K562 (cell line): ENCODE data around the gene ANXA3. TPM values are rescaled to one million over a fixed set of nuclear protein-coding genes. Genes with fewer than 3 reads are reported as not detected.

ENCODE experiments used
- CCAR2 ChIP-seq: fragments of 200-400 bp; formaldehyde crosslinking; IDR thresholded peaks from 2 replicates; pipeline ENCODE4 v1.6.1; 2017; ENCODE audit warnings: mild to moderate bottlenecking, low read depth, low read length
- EP400 ChIP-seq: fragments of 450-650 bp; IDR thresholded peaks from 2 replicates; pipeline ENCODE4 v1.6.1; 2017; ENCODE audit warnings: antibody characterized with exemption, mild to moderate bottlenecking, moderate library complexity
- GABPB1 ChIP-seq: sonication (generic); formaldehyde crosslinking; IDR thresholded peaks from 2 replicates; pipeline ENCODE4 v1.8.0; 2022; ENCODE audit warnings: mild to moderate bottlenecking, missing genetic modification reagents
- MBD1 ChIP-seq: fragments of 250-450 bp; sonication (Bioruptor Pico); IDR thresholded peaks from 2 replicates; pipeline ENCODE4 v1.8.0; 2022; ENCODE audit warnings: inconsistent platforms
- RBM25 ChIP-seq: fragments of 200-400 bp; formaldehyde crosslinking; IDR thresholded peaks from 2 replicates; pipeline ENCODE4 v1.6.1; 2018; ENCODE audit warnings: low read length, low read depth, moderate library complexity; ENCODE audit not compliant: severe bottlenecking
- SMAD1 ChIP-seq: fragments of 150-350 bp; IDR thresholded peaks from 2 replicates; pipeline ENCODE4 v1.6.1; 2014; ENCODE audit warnings: low read length, low read depth; ENCODE audit not compliant: partially characterized antibody
- TRIM24 ChIP-seq, 2 experiments: fragments of 450-650 bp; IDR thresholded peaks; 2 replicates each; pipeline ENCODE4 v1.6.1; 2016
- UBTF ChIP-seq, 2 experiments: IDR thresholded peaks; 2 replicates each; pipeline ENCODE4 v1.6.1; 2012; ENCODE audit warnings: improper control_type of control experiment in 2 of 2, low read depth in 2 of 2, low read length in 2 of 2, borderline replicate concordance in 1 of 2
- ZNF655 ChIP-seq: fragments of 250-450 bp; sonication (Bioruptor Pico); IDR thresholded peaks from 2 replicates; pipeline ENCODE4 v1.5.0; 2021
- polyA plus RNA-seq, 8 experiments: library from polyadenylated mRNA; depleted of rRNA in 4 of 8; stranded (reverse) in 5 of 8; unstranded in 3 of 8; fragments of >200 nt; fragmentation: Nextera tagmentation in 2 of 8; fragmentation: Illumina TruSeq in 1 of 8; extraction: Ambion mirVana in 2 of 8; extraction: Trizol in 1 of 8; gene quantifications; 2 replicates each; pipeline versions ENCODE4 v1.2.1 to v1.2.3, GENCODE V29; 2011 to 2014; ENCODE audit warnings: inconsistent platforms in 1 of 8, missing spikeins in 1 of 8
- total RNA-seq, 7 experiments: library from RNA; depleted of rRNA in 6 of 7; stranded (reverse); fragments of >200 nt in 6 of 7; fragmentation: Illumina TruSeq in 2 of 7; extraction: Trizol in 2 of 7; gene quantifications; 2 replicates each; pipeline versions ENCODE4 v1.2.1 to v1.2.3, GENCODE V29; 2011 to 2021; ENCODE audit warnings: low replicate concordance in 1 of 7
- TF ChIP-seq, protein P1 (sequence below), 2 experiments: fragments of 150-350 bp in 1 of 2; IDR thresholded peaks; 2 replicates each; pipeline ENCODE4 v1.6.1; 2012 to 2016; ENCODE audit warnings: low read depth in 2 of 2, low read length in 2 of 2, mild to moderate bottlenecking in 1 of 2, moderate library complexity in 1 of 2
- TF ChIP-seq, protein P2 (sequence below), 2 experiments: fragments of 450-650 bp in 1 of 2; sonication (generic) in 1 of 2; formaldehyde crosslinking; conservative IDR thresholded peaks; 2 replicates each; pipeline versions ENCODE4 v1.4.0 to v1.8.1; 2020 to 2022; ENCODE audit warnings: mild to moderate bottlenecking in 1 of 2, missing genetic modification reagents in 1 of 2
- TF ChIP-seq, protein P3 (sequence below): fragments of 450-650 bp; IDR thresholded peaks from 2 replicates; pipeline ENCODE4 v1.6.1; 2017; ENCODE audit warnings: antibody characterized with exemption, mild to moderate bottlenecking

Gene ANXA3
- total and polyA plus RNA-seq, 9 of the 15 experiments (the other 6 are each of a cell fraction or from before 2014, with no cell fraction given): 6.3 to 15.5 (median 9.8) TPM

- TF ChIP-seq, protein P1, sequence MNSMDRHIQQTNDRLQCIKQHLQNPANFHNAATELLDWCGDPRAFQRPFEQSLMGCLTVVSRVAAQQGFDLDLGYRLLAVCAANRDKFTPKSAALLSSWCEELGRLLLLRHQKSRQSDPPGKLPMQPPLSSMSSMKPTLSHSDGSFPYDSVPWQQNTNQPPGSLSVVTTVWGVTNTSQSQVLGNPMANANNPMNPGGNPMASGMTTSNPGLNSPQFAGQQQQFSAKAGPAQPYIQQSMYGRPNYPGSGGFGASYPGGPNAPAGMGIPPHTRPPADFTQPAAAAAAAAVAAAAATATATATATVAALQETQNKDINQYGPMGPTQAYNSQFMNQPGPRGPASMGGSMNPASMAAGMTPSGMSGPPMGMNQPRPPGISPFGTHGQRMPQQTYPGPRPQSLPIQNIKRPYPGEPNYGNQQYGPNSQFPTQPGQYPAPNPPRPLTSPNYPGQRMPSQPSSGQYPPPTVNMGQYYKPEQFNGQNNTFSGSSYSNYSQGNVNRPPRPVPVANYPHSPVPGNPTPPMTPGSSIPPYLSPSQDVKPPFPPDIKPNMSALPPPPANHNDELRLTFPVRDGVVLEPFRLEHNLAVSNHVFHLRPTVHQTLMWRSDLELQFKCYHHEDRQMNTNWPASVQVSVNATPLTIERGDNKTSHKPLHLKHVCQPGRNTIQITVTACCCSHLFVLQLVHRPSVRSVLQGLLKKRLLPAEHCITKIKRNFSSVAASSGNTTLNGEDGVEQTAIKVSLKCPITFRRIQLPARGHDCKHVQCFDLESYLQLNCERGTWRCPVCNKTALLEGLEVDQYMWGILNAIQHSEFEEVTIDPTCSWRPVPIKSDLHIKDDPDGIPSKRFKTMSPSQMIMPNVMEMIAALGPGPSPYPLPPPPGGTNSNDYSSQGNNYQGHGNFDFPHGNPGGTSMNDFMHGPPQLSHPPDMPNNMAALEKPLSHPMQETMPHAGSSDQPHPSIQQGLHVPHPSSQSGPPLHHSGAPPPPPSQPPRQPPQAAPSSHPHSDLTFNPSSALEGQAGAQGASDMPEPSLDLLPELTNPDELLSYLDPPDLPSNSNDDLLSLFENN (IDR thresholded peaks at IDR 0.05; ENCODE audit: low read depth in 2 of 2, low read length in 2 of 2): no peak
- TF ChIP-seq, protein P2, sequence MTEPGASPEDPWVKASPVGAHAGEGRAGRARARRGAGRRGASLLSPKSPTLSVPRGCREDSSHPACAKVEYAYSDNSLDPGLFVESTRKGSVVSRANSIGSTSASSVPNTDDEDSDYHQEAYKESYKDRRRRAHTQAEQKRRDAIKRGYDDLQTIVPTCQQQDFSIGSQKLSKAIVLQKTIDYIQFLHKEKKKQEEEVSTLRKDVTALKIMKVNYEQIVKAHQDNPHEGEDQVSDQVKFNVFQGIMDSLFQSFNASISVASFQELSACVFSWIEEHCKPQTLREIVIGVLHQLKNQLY (CRISPR knock-in tag; conservative IDR thresholded peaks at IDR 0.05): no peak
- TF ChIP-seq MBD1 (CRISPR knock-in tag) (no peak), SMAD1 (no peak), UBTF (IDR thresholded peaks at IDR 0.05; ENCODE audit: borderline replicate concordance in 1 of 2, low read depth in 2 of 2, low read length in 2 of 2) (no peak), TRIM24 (IDR thresholded peaks at IDR 0.05) (0 out of 4 replicates have a peak, but pooled peaks of 1 of the 2 experiments have one; percentile 28), EP400 (peak; percentile 39), ZNF655 (CRISPR knock-in tag) (no peak), GABPB1 (no peak), CCAR2 (no peak), RBM25 (peak; percentile 70)
- TF ChIP-seq, protein P3, sequence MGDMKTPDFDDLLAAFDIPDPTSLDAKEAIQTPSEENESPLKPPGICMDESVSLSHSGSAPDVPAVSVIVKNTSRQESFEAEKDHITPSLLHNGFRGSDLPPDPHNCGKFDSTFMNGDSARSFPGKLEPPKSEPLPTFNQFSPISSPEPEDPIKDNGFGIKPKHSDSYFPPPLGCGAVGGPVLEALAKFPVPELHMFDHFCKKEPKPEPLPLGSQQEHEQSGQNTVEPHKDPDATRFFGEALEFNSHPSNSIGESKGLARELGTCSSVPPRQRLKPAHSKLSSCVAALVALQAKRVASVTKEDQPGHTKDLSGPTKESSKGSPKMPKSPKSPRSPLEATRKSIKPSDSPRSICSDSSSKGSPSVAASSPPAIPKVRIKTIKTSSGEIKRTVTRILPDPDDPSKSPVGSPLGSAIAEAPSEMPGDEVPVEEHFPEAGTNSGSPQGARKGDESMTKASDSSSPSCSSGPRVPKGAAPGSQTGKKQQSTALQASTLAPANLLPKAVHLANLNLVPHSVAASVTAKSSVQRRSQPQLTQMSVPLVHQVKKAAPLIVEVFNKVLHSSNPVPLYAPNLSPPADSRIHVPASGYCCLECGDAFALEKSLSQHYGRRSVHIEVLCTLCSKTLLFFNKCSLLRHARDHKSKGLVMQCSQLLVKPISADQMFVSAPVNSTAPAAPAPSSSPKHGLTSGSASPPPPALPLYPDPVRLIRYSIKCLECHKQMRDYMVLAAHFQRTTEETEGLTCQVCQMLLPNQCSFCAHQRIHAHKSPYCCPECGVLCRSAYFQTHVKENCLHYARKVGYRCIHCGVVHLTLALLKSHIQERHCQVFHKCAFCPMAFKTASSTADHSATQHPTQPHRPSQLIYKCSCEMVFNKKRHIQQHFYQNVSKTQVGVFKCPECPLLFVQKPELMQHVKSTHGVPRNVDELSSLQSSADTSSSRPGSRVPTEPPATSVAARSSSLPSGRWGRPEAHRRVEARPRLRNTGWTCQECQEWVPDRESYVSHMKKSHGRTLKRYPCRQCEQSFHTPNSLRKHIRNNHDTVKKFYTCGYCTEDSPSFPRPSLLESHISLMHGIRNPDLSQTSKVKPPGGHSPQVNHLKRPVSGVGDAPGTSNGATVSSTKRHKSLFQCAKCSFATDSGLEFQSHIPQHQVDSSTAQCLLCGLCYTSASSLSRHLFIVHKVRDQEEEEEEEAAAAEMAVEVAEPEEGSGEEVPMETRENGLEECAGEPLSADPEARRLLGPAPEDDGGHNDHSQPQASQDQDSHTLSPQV: peak; percentile 49
Measured at GRCh38 chr4:78656968-78657445, 105.4 kb downstream of the ANXA3 start (continued).
